Omental fat pad (tissue), 4 donors: ENCODE results near the gene EHD3. TPM values are rescaled to one million over a fixed set of nuclear protein-coding genes. Genes with fewer than 3 reads are reported as not detected.
A peak's percentile ranks its signal among the peaks of the same experiment; 100 is the strongest.

Source experiments
- ATAC-seq: fragments of 150-250 bp; one replicate; pipeline ENCODE4 v1.9.1; 2016; ENCODE audit warnings: mild to moderate bottlenecking, moderate library complexity; ENCODE audit not compliant: low FRiP score
- DNase-seq: peaks from one replicate; pipeline ENCODE4 v3.0.0-alpha.2; 2019; ENCODE audit warnings: low spot score
- CTCF ChIP-seq, 3 donors: fragments of 450-650 bp; IDR thresholded peaks; one replicate each; pipeline ENCODE4 v1.5.1; 2016 to 2017; ENCODE audit warnings: antibody characterized with exemption in 3 of 3, mild to moderate bottlenecking in 3 of 3, moderate library complexity in 2 of 3
- total RNA-seq, 4 donors: library from RNA; depleted of rRNA; stranded (reverse); fragments of >200 nt; gene quantifications; one replicate each; pipeline ENCODE4 v1.1.0, GENCODE V29; 2016

EHD3 gene
- total RNA-seq, 4 donors from 2014 or later: 3.1 to 5.2 (median 3.6) TPM

DNA sequence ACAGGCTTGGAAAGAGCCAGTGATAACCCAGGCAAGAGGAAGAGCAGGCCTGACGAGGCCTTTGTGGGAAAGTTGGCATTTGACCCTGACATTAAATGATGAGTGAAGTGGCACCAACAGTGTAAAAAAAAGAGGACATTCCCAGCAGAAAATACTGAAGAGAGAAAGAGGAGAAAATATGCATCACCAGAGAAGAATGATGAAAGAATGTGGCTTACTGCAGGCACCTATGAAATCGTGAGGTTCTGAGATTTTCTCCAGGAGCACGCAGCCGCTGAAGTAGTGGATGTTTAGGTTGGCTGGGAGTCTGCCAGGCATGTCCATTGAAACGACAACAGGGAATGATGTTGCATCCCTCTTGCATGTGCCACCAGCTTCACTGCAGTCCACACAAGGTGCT lies 13.8 kb downstream of the EHD3 start:
- TF ChIP-seq CTCF (IDR thresholded peaks at IDR 0.05): no peak
- DNase-seq: no peak
- ATAC-seq: no peak

DNA sequence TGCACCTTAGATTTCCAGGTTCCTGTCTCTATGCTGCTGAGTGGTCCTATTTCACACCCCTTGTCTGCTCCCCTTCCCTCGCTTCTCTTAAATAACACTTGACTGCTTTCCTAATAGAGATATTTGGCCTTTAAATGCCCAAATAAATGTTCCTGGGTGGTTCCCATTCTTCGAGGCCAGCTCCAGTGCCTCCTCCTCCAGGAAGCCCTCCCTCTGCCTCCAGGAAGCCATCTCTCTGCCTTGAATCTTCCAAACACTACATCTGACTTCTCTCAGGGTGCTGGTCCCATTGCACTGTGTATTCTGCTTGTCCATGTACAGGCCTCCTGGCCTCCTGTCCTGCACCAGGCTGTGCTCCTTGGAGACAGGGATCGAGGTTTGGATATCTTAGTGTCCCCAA lies 14.2 kb downstream of the EHD3 start:
- no peak for TF ChIP-seq CTCF (IDR thresholded peaks at IDR 0.05)
- ATAC-seq (no peak), DNase-seq (no peak)

GRCh38 chr2:31249009-31249690 lies 15.2 kb downstream of the EHD3 start:
- DNase-seq (no peak), ATAC-seq (no peak)
- no peak for TF ChIP-seq CTCF (IDR thresholded peaks at IDR 0.05)

DNA sequence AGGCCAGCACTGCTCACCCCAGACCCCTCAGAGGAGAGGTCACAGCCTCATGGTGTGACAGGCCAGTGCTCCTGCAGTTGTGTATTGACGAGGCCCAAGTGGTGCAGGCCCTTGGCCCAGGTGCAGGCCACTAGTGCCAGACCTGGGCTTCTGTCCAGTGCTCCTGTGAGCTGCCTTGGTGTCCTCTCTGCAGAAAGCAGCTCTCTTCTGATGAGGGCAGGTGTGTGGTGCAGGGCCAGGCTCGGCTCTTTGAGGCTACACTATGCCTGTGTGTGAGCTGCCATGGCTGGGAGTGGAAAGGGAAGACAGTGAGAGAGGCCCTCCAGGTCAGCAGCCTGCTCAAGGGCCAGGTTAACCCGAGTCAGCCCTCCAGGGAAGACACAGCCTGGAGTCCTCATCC lies 17.1 kb downstream of the EHD3 start:
- no peak for TF ChIP-seq CTCF (IDR thresholded peaks at IDR 0.05)
- ATAC-seq (no peak), DNase-seq (no peak)

DNA sequence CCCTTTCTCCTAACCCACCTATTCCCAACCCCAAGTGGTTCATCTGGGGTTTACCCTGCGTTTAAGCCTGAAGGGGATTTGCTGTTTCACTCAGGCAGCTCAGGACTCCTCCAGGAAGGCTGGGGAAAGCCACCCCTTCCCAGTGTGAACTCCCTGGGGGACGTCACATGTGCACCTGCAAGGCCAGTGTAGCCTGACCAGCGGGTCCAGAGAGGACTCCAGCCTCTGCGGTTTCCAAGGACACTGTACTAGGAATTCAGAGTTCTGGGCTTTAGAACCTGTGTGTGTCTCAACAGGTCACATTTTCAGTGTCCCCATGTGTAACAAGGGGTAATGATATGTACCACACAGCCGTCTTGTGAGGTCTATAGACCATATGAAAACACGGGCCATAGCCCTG lies 17.9 kb downstream of the EHD3 start:
- no peak for DNase-seq
- TF ChIP-seq CTCF (IDR thresholded peaks at IDR 0.05): no peak
- no peak for ATAC-seq

DNA sequence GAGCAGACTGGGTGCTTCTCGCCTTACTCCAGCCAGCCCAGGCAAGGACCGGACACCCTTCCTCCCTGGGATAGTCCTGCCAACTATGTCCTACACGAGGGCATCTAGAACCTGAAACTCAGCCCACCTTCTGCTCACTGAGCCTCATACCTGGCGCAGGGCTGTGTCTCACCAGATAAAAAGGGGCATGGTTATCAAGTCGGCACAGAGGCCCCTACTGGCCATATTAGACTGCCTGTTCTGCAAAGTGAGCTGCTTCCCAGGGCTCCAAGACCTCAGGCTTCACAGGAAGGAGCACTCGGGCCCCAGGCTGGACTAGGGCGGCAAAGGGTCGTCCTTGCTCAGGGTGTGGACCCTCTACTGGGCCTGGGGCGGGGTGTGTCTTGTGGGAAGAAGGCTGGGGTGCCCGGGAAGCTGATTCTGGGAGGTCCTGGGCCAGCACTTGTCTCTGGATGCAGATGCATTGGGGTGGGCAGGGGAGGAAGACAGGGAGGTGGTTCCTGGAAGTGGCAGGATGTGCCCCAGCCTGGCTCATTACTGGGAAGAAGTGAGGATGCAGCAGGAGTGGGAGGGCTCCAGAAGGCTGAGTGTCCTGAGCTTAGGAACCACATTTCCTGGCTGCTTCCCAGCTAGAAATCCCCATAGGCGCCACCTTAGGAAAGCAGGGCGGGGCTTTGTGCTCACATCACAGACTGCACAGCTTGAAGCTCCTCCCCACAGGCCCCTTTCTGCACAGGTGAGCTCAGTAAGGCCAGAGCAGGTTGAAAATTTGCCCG lies 19.6 kb downstream of the EHD3 start:
- no peak for DNase-seq
- ATAC-seq: peak; percentile 62
- no peak for TF ChIP-seq CTCF (IDR thresholded peaks at IDR 0.05)
